AG04450 (cell line): Measurements from ENCODE around the gene BAIAP2L2. TPM values are rescaled to one million over a fixed set of nuclear protein-coding genes. Genes with fewer than 3 reads are reported as not detected.
"Not testable (repeated sequence)": the region's sequence is repeated elsewhere in the genome, so short reads cannot be mapped to it uniquely, and the experiment has no call there.

ENCODE experiments used
- CTCF ChIA-PET: fragments of 300-600, 350-600 bp; formaldehyde crosslinking; extraction: SDS; loops from one replicate; lab custom pipeline; 2022; ENCODE audit warnings: antibody characterized with exemption, inconsistent platforms; lab: Charles Lee
- POLR2A ChIA-PET: fragments of 350-600 bp; formaldehyde crosslinking; extraction: SDS; loops from one replicate; lab custom pipeline; 2021; ENCODE audit warnings: antibody characterized with exemption, inconsistent platforms; lab: Yijun Ruan, JAX
- DNase-seq: peaks from one replicate; pipeline ENCODE4 v3.0.0-alpha.2; 2011; ENCODE audit warnings: low read depth, low spot score
- H3K27ac ChIP-seq: one replicate; pipeline ENCODE4 v1.5.1; 2012; ENCODE audit warnings: low read depth, low read length, control low read depth
- H3K27me3 ChIP-seq: one replicate; pipeline ENCODE4 v1.6.0; 2012; ENCODE audit warnings: low read length; ENCODE audit not compliant: control insufficient read depth, insufficient read depth
- H3K4me3 ChIP-seq: 2 replicates; pipeline ENCODE4 v1.5.1; 2011; ENCODE audit warnings: mild to moderate bottlenecking, low read depth, low read length, control low read depth
- H3K9me3 ChIP-seq: 2 replicates; pipeline ENCODE4 v1.5.1; 2012; ENCODE audit warnings: low read length; ENCODE audit not compliant: control insufficient read depth, insufficient read depth
- CTCF ChIP-seq: IDR thresholded peaks from 2 replicates; pipeline ENCODE4 v1.5.1; 2011; ENCODE audit warnings: low read depth, low read length, control low read depth, inconsistent platforms
- polyA plus RNA-seq: library from polyadenylated mRNA; depleted of rRNA; stranded (reverse); fragments of >200 nt; gene quantifications from 2 replicates; pipeline ENCODE4 v1.2.3, GENCODE V29; 2011

BAIAP2L2 gene
- polyA plus RNA-seq, 1 experiment: 0.04 TPM

- ChIA-PET POLR2A (no interaction called here), CTCF (interaction anchor here (2.3 kb wide), 1 partner anchor 11 kb away, joined by 8 read pairs; no protein-coding TSS in a partner anchor)
- Histone ChIP-seq H3K9me3 (peaks cover 3% of the 10 kb centered on the region; the same call in 1 of the 2 replicates), H3K4me3 (no peak overlapping the region), H3K27ac (no peak overlapping the region), H3K27me3 (no peaks in the 10 kb centered on the region)
- no peak for TF ChIP-seq CTCF
- no peak for DNase-seq
Observed at GRCh38 chr22:38040953-38041759, 69.3 kb downstream of the BAIAP2L2 start.

DNA sequence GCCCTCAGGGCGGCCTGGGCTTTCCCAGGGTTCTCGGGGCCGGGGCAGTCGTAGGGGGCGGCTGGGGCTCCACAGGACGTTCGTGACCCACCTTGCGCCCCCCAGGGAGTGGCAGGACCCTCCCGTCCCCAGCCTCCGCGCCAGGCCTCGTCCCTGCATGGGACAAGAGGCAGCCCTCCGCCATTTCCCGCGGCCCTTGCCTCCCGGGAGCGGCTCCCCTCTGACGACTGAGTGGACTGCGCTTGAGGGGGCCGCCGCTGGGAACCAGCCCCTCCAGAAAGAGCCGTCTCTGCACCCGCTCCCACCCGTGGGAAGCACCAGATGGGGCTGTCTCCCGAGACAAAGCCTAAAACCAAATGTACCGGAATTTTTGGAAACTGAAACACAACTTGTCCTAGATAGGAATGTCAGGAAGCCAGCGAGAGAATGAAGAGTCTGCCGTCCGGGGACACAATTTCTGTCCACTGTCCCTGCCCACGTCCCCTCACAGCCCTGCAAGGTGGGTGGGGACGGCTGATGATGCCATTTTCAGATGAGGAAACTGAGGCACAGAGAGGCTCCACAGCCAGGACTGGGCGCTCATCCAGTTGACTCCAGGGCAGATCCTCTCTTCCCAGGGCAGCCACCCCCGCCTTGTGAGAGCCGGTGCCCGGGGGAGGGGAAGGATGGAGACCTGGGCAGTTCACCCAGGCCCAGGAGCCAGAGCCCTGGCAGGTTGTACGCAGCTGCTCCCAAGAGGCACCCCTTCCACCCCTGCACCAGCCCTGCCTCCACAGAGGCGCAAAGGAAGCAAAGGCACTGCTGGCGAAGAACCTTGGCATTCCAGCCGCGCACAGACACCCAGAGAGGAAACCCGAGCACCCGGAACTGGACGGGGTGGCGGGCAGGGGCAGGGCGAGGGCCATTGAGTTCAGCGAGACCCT lies 71.3 kb downstream of the BAIAP2L2 start:
- no peaks in the 10 kb centered on the region for H3K27me3 ChIP-seq
- ChIA-PET POLR2A (no interaction called here), CTCF (no interaction called here)
- no peak for TF ChIP-seq CTCF
- peaks cover 3% of the 10 kb centered on the region; the same call in 1 of the 2 replicates for H3K9me3 ChIP-seq
- no peak overlapping the region for H3K27ac ChIP-seq
- DNase-seq: no peak
- H3K4me3 ChIP-seq: no peak overlapping the region

GRCh38 chr22:38038426-38038825 lies 72.1 kb downstream of the BAIAP2L2 start:
- no peak for DNase-seq
- Histone ChIP-seq H3K4me3 (no peak overlapping the region), H3K27ac (no peak overlapping the region), H3K27me3 (no peaks in the 10 kb centered on the region), H3K9me3 (peaks cover 3% of the 10 kb centered on the region; the same call in 1 of the 2 replicates)
- POLR2A ChIA-PET: no interaction called here
- CTCF ChIA-PET: interaction anchor here (1.6 kb wide), 1 partner anchor 14 kb away, joined by 9 read pairs; no protein-coding TSS in a partner anchor
- no peak for TF ChIP-seq CTCF

DNA sequence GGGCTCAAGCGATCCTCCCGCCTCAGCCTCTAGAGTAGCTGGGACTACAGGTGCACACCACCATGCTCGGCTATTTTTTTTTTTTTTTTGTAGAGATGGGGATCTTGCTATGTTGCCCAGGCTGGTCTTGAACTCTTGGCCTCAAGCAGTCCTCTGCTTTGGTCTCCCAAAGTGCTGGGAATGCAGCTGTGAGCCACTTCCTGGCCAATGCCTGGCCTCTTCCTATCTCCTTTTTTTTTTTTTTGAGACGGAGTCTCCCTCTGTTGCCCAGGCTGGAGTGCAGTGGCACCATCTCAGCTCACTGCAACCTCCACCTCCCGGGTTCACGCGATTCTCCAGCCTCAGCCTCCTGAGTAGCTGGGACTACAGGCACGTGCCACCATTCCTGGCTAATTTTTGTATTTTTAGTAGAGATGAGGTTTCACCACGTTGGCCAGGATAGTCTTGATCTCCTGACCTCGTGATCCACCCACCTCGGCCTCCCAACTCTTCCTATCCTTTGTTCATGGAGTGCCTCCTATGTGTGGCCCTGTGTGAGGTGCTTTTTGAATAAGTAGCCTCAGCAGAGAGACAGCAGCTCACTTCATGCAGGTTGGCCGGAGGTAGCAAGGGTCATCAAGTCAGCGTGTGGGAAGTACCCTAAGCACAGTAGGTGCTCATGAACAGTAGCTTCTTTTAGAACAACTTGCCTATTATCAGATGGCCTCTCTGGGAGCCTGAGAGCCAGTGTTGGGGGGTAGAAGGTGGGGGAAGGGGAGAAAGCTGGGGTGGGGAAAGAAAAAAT lies 72.9 kb downstream of the BAIAP2L2 start:
- POLR2A ChIA-PET, H3K27me3 ChIP-seq, DNase-seq, H3K4me3 ChIP-seq, H3K9me3 ChIP-seq, H3K27ac ChIP-seq: not testable (repeated sequence)
- CTCF ChIA-PET: interaction anchor here (1.6 kb wide), 1 partner anchor 15 kb away, joined by 9 read pairs; no protein-coding TSS in a partner anchor
